Smooth muscle cell of the brain vasculature (primary cell): ENCODE measurements around the gene GTPBP3.
"Not testable (repeated sequence)": the region's sequence is repeated elsewhere in the genome, so short reads cannot be mapped to it uniquely, and the experiment has no call there.

ENCODE experiments used
- DNase-seq: peaks from one replicate; pipeline ENCODE4 v3.0.0-alpha.2; 2012; ENCODE audit warnings: low read depth, low spot score

Gene GTPBP3

GRCh38 chr19:17336872-17337674 lies at the start of gene GTPBP3:
Gene GTPBP3 (plus strand): TSS chr19:17337553. CDS start chr19:17337612, 59 bp downstream.
- peak; percentile 95 for DNase-seq

GRCh38 chr19:17289489-17289888 lies 47.9 kb upstream of the GTPBP3 start:
- DNase-seq, result no peak

GRCh38 chr19:17292301-17293074 lies 44.9 kb upstream of the GTPBP3 start:
- DNase-seq, result peak; percentile 70

- DNase-seq, result no peak
Measured at GRCh38 chr19:17293605-17294004, 43.7 kb upstream of the GTPBP3 start.

GRCh38 chr19:17294051-17294891 lies 43.1 kb upstream of the GTPBP3 start:
- no peak for DNase-seq

- not testable (repeated sequence) for DNase-seq
Measured at GRCh38 chr19:17295551-17295950, 41.8 kb upstream of the GTPBP3 start.

GRCh38 chr19:17296273-17296672 lies 41.1 kb upstream of the GTPBP3 start:
- DNase-seq, result no peak

GRCh38 chr19:17296976-17297375 lies 40.4 kb upstream of the GTPBP3 start:
- no peak for DNase-seq

- no peak for DNase-seq
Measured at GRCh38 chr19:17300992-17301619, 36.2 kb upstream of the GTPBP3 start.

GRCh38 chr19:17302391-17303166 lies 34.8 kb upstream of the GTPBP3 start:
- DNase-seq, result no peak

- peak; percentile 87 for DNase-seq
Measured at GRCh38 chr19:17303167-17303939, 34.0 kb upstream of the GTPBP3 start, which contains the start of gene ABHD8. Gene ABHD8 (minus strand): TSS chr19:17303425. CDS start chr19:17301616, 1,809 bp downstream.

GRCh38 chr19:17303940-17304267 lies 33.4 kb upstream of the GTPBP3 start:
- DNase-seq, result no peak

GRCh38 chr19:17304386-17305215 lies 32.8 kb upstream of the GTPBP3 start:
- no peak for DNase-seq

GRCh38 chr19:17305216-17305516 lies 32.2 kb upstream of the GTPBP3 start:
- DNase-seq, result no peak

- peak; percentile 97 for DNase-seq
Measured at GRCh38 chr19:17305517-17306284, 31.7 kb upstream of the GTPBP3 start, which contains the start of gene MRPL34. Gene MRPL34 (plus strand): TSS chr19:17305872. CDS start chr19:17305893, 21 bp downstream.

- no peak for DNase-seq
Measured at GRCh38 chr19:17306285-17306714, 31.1 kb upstream of the GTPBP3 start.

GRCh38 chr19:17307876-17308377 lies 29.4 kb upstream of the GTPBP3 start:
- DNase-seq, result no peak
